Trophoblast cell (in vitro differentiated cells and primary cell): ENCODE measurements around the gene SGCD.

Experiments used
- DNase-seq, 2 donors: peaks; one replicate each; pipeline ENCODE4 v3.0.0-alpha.2; 2016
- H2AFZ ChIP-seq: 2 replicates; pipeline ENCODE4 v1.6.1; 2013; ENCODE audit warnings: low read length, moderate library complexity, mild to moderate bottlenecking; ENCODE audit not compliant: insufficient read depth, poor library complexity
- H2AK5ac ChIP-seq: 2 replicates; pipeline ENCODE4 v1.6.1; 2013; ENCODE audit warnings: mild to moderate bottlenecking, low read length
- H2BK120ac ChIP-seq: 2 replicates; pipeline ENCODE4 v1.6.1; 2013; ENCODE audit warnings: low read length, mild to moderate bottlenecking, moderate library complexity; ENCODE audit not compliant: insufficient read depth, poor library complexity
- H2BK12ac ChIP-seq: 2 replicates; pipeline ENCODE4 v1.6.1; 2013; ENCODE audit warnings: mild to moderate bottlenecking, low read length, moderate library complexity
- H2BK5ac ChIP-seq: 2 replicates; pipeline ENCODE4 v1.6.1; 2013; ENCODE audit warnings: low read length, low read depth, moderate library complexity, mild to moderate bottlenecking; ENCODE audit not compliant: poor library complexity
- H3K14ac ChIP-seq: 2 replicates; pipeline ENCODE4 v1.6.1; 2013; ENCODE audit warnings: mild to moderate bottlenecking, low read length
- H3K18ac ChIP-seq: 2 replicates; pipeline ENCODE4 v1.6.1; 2013; ENCODE audit warnings: mild to moderate bottlenecking, low read length
- H3K23ac ChIP-seq: 2 replicates; pipeline ENCODE4 v1.6.1; 2013; ENCODE audit warnings: low read length
- H3K27ac ChIP-seq: 2 replicates; pipeline ENCODE4 v1.5.1; 2013; ENCODE audit warnings: low read depth, mild to moderate bottlenecking, inconsistent platforms, low read length, moderate library complexity
- H3K27me3 ChIP-seq: 2 replicates; pipeline ENCODE4 v1.6.1; 2013; ENCODE audit warnings: inconsistent platforms, mild to moderate bottlenecking, low read length, moderate library complexity; ENCODE audit not compliant: insufficient read depth
- H3K36me3 ChIP-seq, 2 experiments: 1 replicate in 1 of 2; 2 replicates in 1 of 2; pipeline ENCODE4 v1.6.1; 2013; ENCODE audit warnings: low read length in 2 of 2, mild to moderate bottlenecking in 2 of 2, moderate library complexity in 1 of 2; ENCODE audit not compliant: insufficient read depth in 2 of 2, control insufficient read depth in 1 of 2
- H3K4ac ChIP-seq: 2 replicates; pipeline ENCODE4 v1.6.1; 2013; ENCODE audit warnings: low read depth, mild to moderate bottlenecking, low read length, moderate library complexity
- H3K4me1 ChIP-seq, 2 experiments: 1 replicate in 1 of 2; 2 replicates in 1 of 2; pipeline ENCODE4 v1.6.1; 2013; ENCODE audit warnings: low read length in 2 of 2, mild to moderate bottlenecking in 2 of 2, moderate library complexity in 1 of 2; ENCODE audit not compliant: insufficient read depth in 2 of 2, control insufficient read depth in 1 of 2
- H3K4me2 ChIP-seq: 2 replicates; pipeline ENCODE4 v1.6.1; 2013; ENCODE audit warnings: inconsistent platforms, mild to moderate bottlenecking, low read length, moderate library complexity
- H3K4me3 ChIP-seq: 2 replicates; pipeline ENCODE4 v1.5.1; 2013; ENCODE audit warnings: mild to moderate bottlenecking, low read depth, low read length, inconsistent platforms
- H3K79me1 ChIP-seq: one replicate; pipeline ENCODE4 v1.6.1; 2013; ENCODE audit warnings: low read length
- H3K79me2 ChIP-seq: 2 replicates; pipeline ENCODE4 v1.6.1; 2013; ENCODE audit warnings: low read length, mild to moderate bottlenecking; ENCODE audit not compliant: control insufficient read depth, insufficient read depth, poor library complexity
- H3K9ac ChIP-seq: 2 replicates; pipeline ENCODE4 v1.6.1; 2013; ENCODE audit warnings: mild to moderate bottlenecking, low read length
- H3K9me3 ChIP-seq: 2 replicates; pipeline ENCODE4 v1.6.1; 2013; ENCODE audit warnings: low read depth, mild to moderate bottlenecking, control low read depth, inconsistent platforms, low read length; ENCODE audit not compliant: insufficient read depth
- H4K12ac ChIP-seq: 2 replicates; pipeline ENCODE4 v1.6.1; 2013; ENCODE audit warnings: low read depth, mild to moderate bottlenecking, low read length, moderate library complexity
- H4K8ac ChIP-seq: 2 replicates; pipeline ENCODE4 v1.6.1; 2013; ENCODE audit warnings: low read depth, mild to moderate bottlenecking, low read length, moderate library complexity
- H4K91ac ChIP-seq: one replicate; pipeline ENCODE4 v1.6.1; 2013; ENCODE audit warnings: low read depth, mild to moderate bottlenecking, low read length, moderate library complexity
- WGBS: extraction: QIAGEN DNeasy Blood & Tissue Kit; methylation state at CpG from one replicate; pipeline ENCODE4 v1.1.7; 2013; ENCODE audit warnings: missing lambda C conversion rate; ENCODE audit not compliant: insufficient read length, insufficient coverage; ENCODE audit errors: extremely low coverage; 5-methylcytosine and 5-hydroxymethylcytosine counted together

SGCD gene

DNA sequence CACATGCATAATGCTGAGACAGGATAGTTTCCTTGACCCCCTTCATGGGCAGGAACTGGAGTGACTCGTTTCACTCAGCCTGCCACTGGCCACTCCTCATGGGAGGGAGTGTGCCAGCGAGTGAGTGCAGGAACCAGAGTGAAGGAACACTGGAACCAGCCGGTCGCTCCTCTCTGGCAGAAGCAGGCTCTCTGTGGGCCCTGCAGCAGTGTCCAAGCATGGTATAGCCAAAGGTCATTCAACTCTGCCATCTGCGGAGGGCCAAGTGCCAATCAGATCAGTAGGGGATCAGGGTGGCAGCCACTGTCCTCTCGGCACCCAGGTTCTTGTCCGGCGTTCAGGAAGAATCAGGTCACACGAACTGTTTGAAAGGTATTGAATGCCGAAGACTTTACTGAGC lies 353.9 kb downstream of the SGCD start:
- no CpG with 5 or more reads among the region's 10 CpGs for WGBS
- H3K9me3 ChIP-seq, result no peaks in the 10 kb centered on the region
- no peaks in the 10 kb centered on the region for H3K79me1 ChIP-seq
- no peak overlapping the region for H3K27ac ChIP-seq
- H2AFZ ChIP-seq, result no peak overlapping the region
- no peak overlapping the region for H2BK12ac ChIP-seq
- H3K9ac ChIP-seq, result no peak overlapping the region
- H3K36me3 ChIP-seq, result no peaks in the 10 kb centered on the region
- no peak overlapping the region for H3K4me3 ChIP-seq
- no peak overlapping the region for H2BK120ac ChIP-seq
- H3K4me1 ChIP-seq, result peaks cover 0 to 2% of the 10 kb centered on the region in 2 experiments
- DNase-seq, result no peak
- H4K91ac ChIP-seq, result no peak overlapping the region
- H3K79me2 ChIP-seq, result no peaks in the 10 kb centered on the region
- H4K8ac ChIP-seq, result no peak overlapping the region
- no peak overlapping the region for H3K14ac ChIP-seq
- H4K12ac ChIP-seq, result no peak overlapping the region
- H3K23ac ChIP-seq, result no peak overlapping the region
- H3K4ac ChIP-seq, result no peak overlapping the region
- H2AK5ac ChIP-seq, result no peak overlapping the region
- H3K27me3 ChIP-seq, result no peaks in the 10 kb centered on the region
- H3K18ac ChIP-seq, result no peak overlapping the region
- no peak overlapping the region for H2BK5ac ChIP-seq
- no peak overlapping the region for H3K4me2 ChIP-seq

DNA sequence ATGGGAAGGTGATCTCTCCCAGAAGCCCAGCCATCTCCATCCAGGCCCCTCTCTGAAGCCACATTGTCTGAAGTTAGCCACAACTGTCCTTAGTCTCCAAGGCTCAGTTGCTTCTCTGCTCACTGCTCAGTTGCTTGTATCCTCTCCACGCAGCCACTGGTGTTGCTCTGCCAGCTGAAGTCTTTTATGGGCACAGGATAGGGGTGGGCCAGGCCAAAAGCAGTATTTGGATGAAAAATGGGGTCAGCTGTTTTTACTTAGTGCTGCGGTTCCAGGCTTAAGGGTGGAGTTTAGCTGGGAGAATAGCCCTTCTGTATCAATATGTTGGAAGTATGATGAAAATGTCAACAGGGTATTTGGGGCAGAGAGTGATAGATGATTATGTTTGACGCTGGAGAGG lies 354.3 kb downstream of the SGCD start:
- no peak overlapping the region for H2AFZ ChIP-seq
- H3K14ac ChIP-seq, result no peak overlapping the region
- H3K36me3 ChIP-seq, result no peaks in the 10 kb centered on the region
- H3K4me2 ChIP-seq, result no peak overlapping the region
- no peak overlapping the region for H3K23ac ChIP-seq
- no peak overlapping the region for H3K4ac ChIP-seq
- H3K79me2 ChIP-seq, result no peaks in the 10 kb centered on the region
- H3K4me1 ChIP-seq, result peaks cover 0 to 2% of the 10 kb centered on the region in 2 experiments
- no peaks in the 10 kb centered on the region for H3K79me1 ChIP-seq
- H2BK120ac ChIP-seq, result no peak overlapping the region
- H4K91ac ChIP-seq, result no peak overlapping the region
- no peaks in the 10 kb centered on the region for H3K9me3 ChIP-seq
- no peak overlapping the region for H3K4me3 ChIP-seq
- H2BK5ac ChIP-seq, result no peak overlapping the region
- no peaks in the 10 kb centered on the region for H3K27me3 ChIP-seq
- WGBS, result no CpG with 5 or more reads among the region's 3 CpGs
- H2AK5ac ChIP-seq, result no peak overlapping the region
- no peak overlapping the region for H4K12ac ChIP-seq
- no peak overlapping the region for H3K9ac ChIP-seq
- no peak overlapping the region for H4K8ac ChIP-seq
- DNase-seq, result no peak
- H3K27ac ChIP-seq, result no peak overlapping the region
- no peak overlapping the region for H2BK12ac ChIP-seq
- no peak overlapping the region for H3K18ac ChIP-seq

DNA sequence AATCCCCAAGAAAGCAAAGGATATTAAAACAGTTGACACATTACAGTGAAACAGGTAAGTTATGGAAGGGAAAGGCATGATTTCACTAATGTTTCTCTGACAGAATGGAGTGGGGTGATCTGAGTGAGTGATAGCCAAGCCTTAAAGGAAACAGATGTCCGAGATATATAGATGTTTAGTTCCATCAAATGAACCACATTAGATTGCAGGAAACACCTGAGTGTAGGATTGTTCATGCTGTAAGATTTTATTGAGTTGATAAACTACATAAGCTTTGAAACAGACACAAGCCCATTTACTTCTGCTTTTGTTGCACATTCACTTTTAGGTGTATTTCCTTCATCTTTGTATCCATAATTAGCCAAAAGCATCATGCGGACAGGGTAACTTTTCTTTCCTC lies 356.0 kb downstream of the SGCD start:
- H2BK120ac ChIP-seq, result no peak overlapping the region
- no peak overlapping the region for H3K4ac ChIP-seq
- H3K9ac ChIP-seq, result no peak overlapping the region
- H3K79me2 ChIP-seq, result no peaks in the 10 kb centered on the region
- no peak for DNase-seq
- no peak overlapping the region for H3K4me2 ChIP-seq
- H3K4me1 ChIP-seq, result peaks cover 0 to 2% of the 10 kb centered on the region in 2 experiments
- no peak overlapping the region for H4K91ac ChIP-seq
- H3K14ac ChIP-seq, result no peak overlapping the region
- no peak overlapping the region for H3K23ac ChIP-seq
- H4K12ac ChIP-seq, result no peak overlapping the region
- no peak overlapping the region for H3K4me3 ChIP-seq
- H3K27me3 ChIP-seq, result no peaks in the 10 kb centered on the region
- H2BK12ac ChIP-seq, result no peak overlapping the region
- H3K9me3 ChIP-seq, result no peaks in the 10 kb centered on the region
- no CpG with 5 or more reads among the region's 2 CpGs for WGBS
- no peaks in the 10 kb centered on the region for H3K79me1 ChIP-seq
- no peak overlapping the region for H2AK5ac ChIP-seq
- H3K18ac ChIP-seq, result no peak overlapping the region
- H4K8ac ChIP-seq, result no peak overlapping the region
- H2AFZ ChIP-seq, result no peak overlapping the region
- no peaks in the 10 kb centered on the region for H3K36me3 ChIP-seq
- no peak overlapping the region for H2BK5ac ChIP-seq
- H3K27ac ChIP-seq, result no peak overlapping the region

DNA sequence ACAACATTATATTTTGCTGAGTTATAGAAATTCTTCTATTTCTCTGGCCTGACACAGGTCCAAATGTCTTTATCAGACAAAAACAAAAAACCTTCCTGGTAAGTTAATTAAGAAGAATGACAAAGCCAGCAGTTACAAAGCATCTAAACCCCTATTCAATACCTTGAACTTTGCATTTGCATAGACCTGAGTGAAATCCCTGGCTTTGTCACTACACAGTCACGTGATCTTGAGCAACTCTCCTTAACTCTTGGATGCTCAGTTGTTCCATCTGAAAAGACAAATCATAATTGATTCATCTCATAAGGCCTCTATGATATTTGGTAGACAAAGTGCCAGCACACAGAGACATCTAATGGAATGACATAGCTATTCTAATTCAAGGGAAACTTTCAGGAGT lies 356.5 kb downstream of the SGCD start:
- no peak overlapping the region for H3K4ac ChIP-seq
- no peak for DNase-seq
- no peak overlapping the region for H2AK5ac ChIP-seq
- H3K9ac ChIP-seq, result no peak overlapping the region
- no peak overlapping the region for H3K18ac ChIP-seq
- no peaks in the 10 kb centered on the region for H3K9me3 ChIP-seq
- H4K91ac ChIP-seq, result no peak overlapping the region
- no CpG with 5 or more reads among the region's 1 CpG for WGBS
- H3K36me3 ChIP-seq, result no peaks in the 10 kb centered on the region
- H4K12ac ChIP-seq, result no peak overlapping the region
- no peak overlapping the region for H4K8ac ChIP-seq
- H3K27ac ChIP-seq, result no peak overlapping the region
- no peak overlapping the region for H3K4me3 ChIP-seq
- H3K14ac ChIP-seq, result no peak overlapping the region
- no peaks in the 10 kb centered on the region for H3K27me3 ChIP-seq
- H2BK5ac ChIP-seq, result no peak overlapping the region
- no peaks in the 10 kb centered on the region for H3K79me1 ChIP-seq
- H3K23ac ChIP-seq, result no peak overlapping the region
- no peak overlapping the region for H2BK120ac ChIP-seq
- H3K4me1 ChIP-seq, result peaks cover 0 to 2% of the 10 kb centered on the region in 2 experiments
- no peak overlapping the region for H2AFZ ChIP-seq
- H2BK12ac ChIP-seq, result no peak overlapping the region
- H3K4me2 ChIP-seq, result no peak overlapping the region
- no peaks in the 10 kb centered on the region for H3K79me2 ChIP-seq
